ENCODE data around the gene AGAP3.

AGAP3 gene

GRCh38 chr7:151056283-151056665 is 30.0 kb upstream of the AGAP3 start:
- TF ChIP-seq EZH2phosphoT487 (IDR thresholded peaks at IDR 0.05; ENCODE audit: low read depth), result no peak
- TF ChIP-seq CTCF (IDR thresholded peaks at IDR 0.05; ENCODE audit: low read depth, low read length), result no peak
- no peaks in the 10 kb centered on the region for H3K9me3 ChIP-seq (ENCODE audit: insufficient read depth, low read length)
- no peak overlapping the region for H3K27ac ChIP-seq (ENCODE audit: low read length)
- H3K36me3 ChIP-seq (replicated peaks; ENCODE audit: low read depth, low read length), result no peaks in the 10 kb centered on the region
- no peak overlapping the region for H3K9ac ChIP-seq (ENCODE audit: low read length)
- no peaks in the 10 kb centered on the region for H3K27me3 ChIP-seq (ENCODE audit: low read depth, low read length)
- no peak overlapping the region for H3K4me2 ChIP-seq (ENCODE audit: low read length)
- H3K4me1 ChIP-seq (ENCODE audit: low read length), result peaks cover 14% of the 10 kb centered on the region
- H3K4me3 ChIP-seq (ENCODE audit: low read length), result no peak overlapping the region
- H4K20me1 ChIP-seq (ENCODE audit: insufficient read depth, low read length), result peaks cover 8% of the 10 kb centered on the region
- peaks cover 17% of the 10 kb centered on the region for H3K79me2 ChIP-seq (ENCODE audit: low read length)
- no peak overlapping the region for H2AFZ ChIP-seq (ENCODE audit: low read depth, low read length)

- TF ChIP-seq EZH2phosphoT487 (IDR thresholded peaks at IDR 0.05; ENCODE audit: low read depth) (no peak), CTCF (IDR thresholded peaks at IDR 0.05; ENCODE audit: low read depth, low read length) (no peak)
- H3K79me2 ChIP-seq (ENCODE audit: low read length), result peaks cover 23% of the 10 kb centered on the region
- no peak overlapping the region for H3K27ac ChIP-seq (ENCODE audit: low read length)
- peaks cover 12% of the 10 kb centered on the region for H4K20me1 ChIP-seq (ENCODE audit: insufficient read depth, low read length)
- no peaks in the 10 kb centered on the region for H3K27me3 ChIP-seq (ENCODE audit: low read depth, low read length)
- peaks cover 16% of the 10 kb centered on the region for H3K4me1 ChIP-seq (ENCODE audit: low read length)
- H3K4me3 ChIP-seq (ENCODE audit: low read length), result peak overlapping the region; percentile 90
- H3K9ac ChIP-seq (ENCODE audit: low read length), result peak overlapping the region; percentile 71
- peak overlapping the region; percentile 90 for H3K4me2 ChIP-seq (ENCODE audit: low read length)
- no peaks in the 10 kb centered on the region for H3K36me3 ChIP-seq (replicated peaks; ENCODE audit: low read depth, low read length)
- H2AFZ ChIP-seq (ENCODE audit: low read depth, low read length), result 0 out of 2 replicates have a peak overlapping the region, but pooled peaks have one; percentile 52
- no peaks in the 10 kb centered on the region for H3K9me3 ChIP-seq (ENCODE audit: insufficient read depth, low read length)
Measured at GRCh38 chr7:151056666-151057505, 29.4 kb upstream of the AGAP3 start.

- H4K20me1 ChIP-seq (ENCODE audit: insufficient read depth, low read length), result peaks cover 12% of the 10 kb centered on the region
- peak within 1 kb of the TSS; percentile 52; the same call in 1 of the 2 replicates for H2AFZ ChIP-seq (ENCODE audit: low read depth, low read length)
- H3K79me2 ChIP-seq (ENCODE audit: low read length), result peaks cover 26% of the 10 kb centered on the region
- H3K9ac ChIP-seq (ENCODE audit: low read length), result peak within 1 kb of the TSS; percentile 87
- H3K4me1 ChIP-seq (ENCODE audit: low read length), result peaks cover 16% of the 10 kb centered on the region
- H3K4me2 ChIP-seq (ENCODE audit: low read length), result peak within 1 kb of the TSS; percentile 99
- no peaks in the 10 kb centered on the region for H3K9me3 ChIP-seq (ENCODE audit: insufficient read depth, low read length)
- no peaks in the 10 kb centered on the region for H3K27me3 ChIP-seq (ENCODE audit: low read depth, low read length)
- peak within 1 kb of the TSS; percentile 90 for H3K4me3 ChIP-seq (ENCODE audit: low read length)
- no peaks in the 10 kb centered on the region for H3K36me3 ChIP-seq (replicated peaks; ENCODE audit: low read depth, low read length)
- H3K27ac ChIP-seq (ENCODE audit: low read length), result peak within 1 kb of the TSS; percentile 72
- TF ChIP-seq EZH2phosphoT487 (IDR thresholded peaks at IDR 0.05; ENCODE audit: low read depth), result no peak
- no peak for TF ChIP-seq CTCF (IDR thresholded peaks at IDR 0.05; ENCODE audit: low read depth, low read length)
Measured at GRCh38 chr7:151057506-151057988, 28.7 kb upstream of the AGAP3 start, which contains the start of gene CDK5. TSS of gene CDK5 (minus strand) at chr7:151057897. CDS start at chr7:151057848, 49 bp downstream.

All from OCI-LY3 (cell line).